22Rv1 (cell line): ENCODE data around the gene HNRNPA2B1.
"Not testable (repeated sequence)": the region's sequence is repeated elsewhere in the genome, so short reads cannot be mapped to it uniquely, and the experiment has no call there.

ENCODE experiments used
- H3K27ac ChIP-seq: fragments of 450-650 bp; 2 replicates; pipeline ENCODE4 v1.5.1; 2017
- ZFX ChIP-seq: fragments of 450-650 bp; IDR thresholded peaks from 2 replicates; pipeline ENCODE4 v1.6.1; 2017; ENCODE audit warnings: antibody characterized with exemption, borderline replicate concordance
- TF ChIP-seq, protein P1 (sequence below): fragments of 450-650 bp; IDR thresholded peaks from 2 replicates; pipeline ENCODE4 v1.5.1; 2017; ENCODE audit warnings: mild to moderate bottlenecking

HNRNPA2B1 gene

GRCh38 chr7:26181474-26182227 lies 18.9 kb downstream of the HNRNPA2B1 start:
- TF ChIP-seq ZFX: no peak
- TF ChIP-seq, protein P1, sequence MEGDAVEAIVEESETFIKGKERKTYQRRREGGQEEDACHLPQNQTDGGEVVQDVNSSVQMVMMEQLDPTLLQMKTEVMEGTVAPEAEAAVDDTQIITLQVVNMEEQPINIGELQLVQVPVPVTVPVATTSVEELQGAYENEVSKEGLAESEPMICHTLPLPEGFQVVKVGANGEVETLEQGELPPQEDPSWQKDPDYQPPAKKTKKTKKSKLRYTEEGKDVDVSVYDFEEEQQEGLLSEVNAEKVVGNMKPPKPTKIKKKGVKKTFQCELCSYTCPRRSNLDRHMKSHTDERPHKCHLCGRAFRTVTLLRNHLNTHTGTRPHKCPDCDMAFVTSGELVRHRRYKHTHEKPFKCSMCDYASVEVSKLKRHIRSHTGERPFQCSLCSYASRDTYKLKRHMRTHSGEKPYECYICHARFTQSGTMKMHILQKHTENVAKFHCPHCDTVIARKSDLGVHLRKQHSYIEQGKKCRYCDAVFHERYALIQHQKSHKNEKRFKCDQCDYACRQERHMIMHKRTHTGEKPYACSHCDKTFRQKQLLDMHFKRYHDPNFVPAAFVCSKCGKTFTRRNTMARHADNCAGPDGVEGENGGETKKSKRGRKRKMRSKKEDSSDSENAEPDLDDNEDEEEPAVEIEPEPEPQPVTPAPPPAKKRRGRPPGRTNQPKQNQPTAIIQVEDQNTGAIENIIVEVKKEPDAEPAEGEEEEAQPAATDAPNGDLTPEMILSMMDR: no peak
- H3K27ac ChIP-seq: peak overlapping the region; percentile 55; the same call in 1 of the 2 replicates

DNA sequence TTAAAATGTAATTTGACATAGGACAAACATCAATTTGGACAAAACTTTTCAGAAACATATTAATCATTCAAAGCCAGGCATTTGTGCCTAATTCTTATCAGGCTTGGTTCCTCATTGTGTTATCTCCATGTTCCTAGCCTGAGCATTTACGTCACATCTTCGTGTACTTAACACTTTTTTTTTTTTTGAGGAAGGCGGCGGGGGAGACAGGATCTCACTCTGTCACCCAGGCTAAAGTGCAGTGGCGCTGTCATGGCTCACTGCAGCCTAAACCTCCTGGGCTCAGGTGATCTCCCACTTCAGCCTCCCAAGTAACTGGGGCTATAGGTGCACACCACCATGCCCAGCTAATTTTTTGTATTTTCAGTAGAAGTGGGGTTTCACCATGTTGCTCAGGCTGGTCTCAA lies 19.8 kb downstream of the HNRNPA2B1 start:
- TF ChIP-seq, protein P1: no peak
- no peak for TF ChIP-seq ZFX
- H3K27ac ChIP-seq: no peak overlapping the region

DNA sequence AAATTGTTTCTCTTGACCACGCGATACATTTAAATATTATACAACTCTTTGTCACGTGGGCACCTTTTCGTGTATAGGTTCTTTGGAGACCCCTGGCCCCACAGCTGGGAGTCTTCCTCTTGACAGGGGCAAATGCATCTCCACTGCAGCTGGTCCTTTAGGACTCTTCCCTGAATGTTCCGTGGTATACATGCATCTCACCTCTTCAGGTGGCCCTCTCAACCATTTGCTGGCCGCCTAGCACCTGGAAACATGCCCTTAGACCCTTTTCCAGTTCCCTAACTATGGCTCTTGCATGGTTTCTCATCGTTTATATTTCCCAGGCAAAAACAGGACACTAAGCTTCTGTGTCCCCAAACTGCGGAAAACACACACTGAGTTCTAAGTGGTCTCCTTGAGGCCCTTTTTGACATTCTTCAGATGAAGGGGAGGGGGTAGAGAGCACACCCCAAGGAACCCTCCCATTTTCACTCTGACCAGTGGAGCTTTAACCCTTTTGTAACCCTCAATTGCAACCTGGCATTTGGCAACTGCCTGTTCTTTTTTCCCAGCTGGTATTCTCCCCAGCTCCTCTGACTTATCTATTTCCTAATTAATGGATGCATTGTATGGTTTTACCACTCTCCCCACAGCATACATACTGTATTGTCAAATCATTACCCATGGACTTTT lies 20.6 kb downstream of the HNRNPA2B1 start:
- TF ChIP-seq ZFX: no peak
- TF ChIP-seq, protein P1: no peak
- no peak overlapping the region for H3K27ac ChIP-seq

- no peak overlapping the region for H3K27ac ChIP-seq
- TF ChIP-seq, protein P1: no peak
- TF ChIP-seq ZFX: no peak
These were observed 21.1 kb downstream of the HNRNPA2B1 start for GRCh38 chr7:26179422-26179821.

DNA sequence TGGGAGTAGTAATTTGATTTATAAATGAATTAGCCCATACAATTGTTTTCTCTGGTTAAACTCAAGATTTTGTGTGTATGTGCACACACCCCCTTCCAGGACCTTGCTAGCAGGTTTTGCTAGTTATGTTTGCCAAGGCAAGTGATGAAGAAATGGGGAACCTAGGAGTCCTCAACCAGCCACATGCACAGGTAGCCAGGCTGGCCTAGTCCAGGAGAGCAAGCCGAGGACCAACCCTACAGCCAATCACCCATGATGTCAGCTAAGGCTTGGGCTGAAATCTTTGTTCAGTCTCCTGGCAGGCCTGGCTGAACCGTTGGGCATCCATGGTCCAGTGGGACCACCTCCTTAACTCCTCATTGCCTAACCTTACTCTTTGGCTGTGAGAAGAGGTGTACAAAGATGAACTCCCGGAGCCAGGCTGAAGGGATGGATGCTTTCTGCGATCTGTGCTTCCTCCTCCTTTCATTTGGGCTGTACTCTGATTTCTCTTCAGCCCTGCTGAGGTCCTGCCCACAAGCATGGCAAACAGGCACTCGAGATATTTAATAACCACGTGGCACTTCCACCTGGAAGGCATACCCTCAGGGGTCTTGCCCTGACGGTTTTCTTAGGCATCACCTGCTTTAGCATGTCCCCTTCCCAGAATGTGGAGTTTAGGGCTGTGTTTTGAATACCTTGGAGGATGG lies 22.1 kb downstream of the HNRNPA2B1 start:
- H3K27ac ChIP-seq: no peak overlapping the region
- no peak for TF ChIP-seq ZFX
- TF ChIP-seq, protein P1: no peak

GRCh38 chr7:26177269-26177668 lies 23.3 kb downstream of the HNRNPA2B1 start:
- not testable (repeated sequence) for H3K27ac ChIP-seq

DNA sequence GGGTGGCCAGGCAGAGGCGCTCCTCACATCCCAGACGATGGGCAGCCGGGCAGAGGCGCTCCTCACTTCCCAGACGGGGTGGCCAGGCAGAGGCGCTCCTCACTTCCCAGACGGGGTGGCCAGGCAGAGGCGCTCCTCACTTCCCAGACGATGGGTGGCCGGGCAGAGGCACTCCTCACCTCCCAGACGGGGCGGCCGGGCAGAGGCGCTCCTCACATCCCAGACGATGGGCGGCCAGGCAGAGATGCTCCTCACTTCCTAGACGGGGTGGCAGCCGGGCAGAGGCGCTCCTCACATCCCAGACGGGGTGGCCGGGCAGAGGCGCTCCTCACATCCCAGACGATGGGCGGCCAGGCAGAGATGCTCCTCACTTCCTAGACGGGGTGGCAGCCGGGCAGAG lies 23.9 kb downstream of the HNRNPA2B1 start:
- H3K27ac ChIP-seq: not testable (repeated sequence)

DNA sequence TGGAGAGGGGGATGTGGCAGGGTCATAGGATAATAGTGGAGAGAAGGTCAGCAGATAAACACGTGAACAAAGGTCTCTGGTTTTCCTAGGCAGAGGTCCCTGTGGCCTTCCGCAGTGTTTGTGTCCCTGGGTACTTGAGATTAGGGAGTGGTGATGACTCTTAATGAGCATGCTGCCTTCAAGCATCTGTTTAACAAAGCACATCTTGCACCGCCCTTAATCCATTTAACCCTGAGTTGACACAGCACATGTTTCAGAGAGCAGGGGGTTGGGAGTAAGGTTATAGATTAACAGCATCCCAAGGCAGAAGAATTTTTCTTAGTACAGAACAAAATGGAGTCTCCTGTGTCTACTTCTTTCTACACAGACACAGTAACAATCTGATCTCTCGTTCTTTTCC lies 24.6 kb downstream of the HNRNPA2B1 start:
- H3K27ac ChIP-seq: not testable (repeated sequence)
